ENCODE results near the gene MTRFR.

MTRFR gene

DNA sequence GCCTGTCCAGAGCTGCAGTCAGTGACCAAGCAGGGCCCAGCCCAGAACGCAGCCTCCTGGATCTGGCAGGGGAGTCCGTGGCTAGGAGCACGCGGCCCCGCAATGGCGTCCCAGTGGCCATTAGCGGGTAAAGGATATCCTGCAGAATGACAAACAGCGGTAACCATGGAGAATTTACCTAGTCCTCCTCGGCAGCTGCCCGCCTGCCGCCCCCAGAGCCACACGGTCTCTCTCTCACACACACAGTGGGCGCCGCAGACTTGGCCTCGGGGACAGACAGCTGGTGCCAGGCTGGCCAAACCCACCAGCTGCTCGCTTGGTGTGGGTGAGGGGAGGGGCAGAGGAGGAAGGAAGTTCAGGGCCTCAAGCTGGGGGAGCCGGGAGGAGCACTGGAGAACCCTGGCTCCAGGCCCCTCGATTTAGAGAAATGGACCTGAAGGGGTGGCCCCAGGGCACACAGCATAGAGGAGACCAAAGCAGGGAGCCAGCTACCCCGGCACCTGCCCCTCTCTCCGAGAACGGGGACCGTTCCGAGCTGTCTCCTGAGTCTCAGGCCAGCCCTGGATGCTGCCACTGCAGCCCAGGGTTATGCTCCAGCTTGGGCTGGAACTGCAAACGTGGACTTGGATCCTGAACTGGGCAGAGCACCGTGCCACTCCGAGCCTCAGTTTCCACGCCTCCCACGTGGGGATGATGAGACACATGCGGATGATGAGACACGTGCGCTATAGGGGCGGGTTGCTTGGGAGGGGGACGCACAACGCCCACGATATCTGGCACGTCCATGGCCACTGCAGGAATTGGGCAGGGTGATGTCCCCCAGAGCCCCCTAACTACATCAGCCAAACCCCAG lies 35.0 kb downstream of the MTRFR start:
- TF ChIP-seq, protein P1, sequence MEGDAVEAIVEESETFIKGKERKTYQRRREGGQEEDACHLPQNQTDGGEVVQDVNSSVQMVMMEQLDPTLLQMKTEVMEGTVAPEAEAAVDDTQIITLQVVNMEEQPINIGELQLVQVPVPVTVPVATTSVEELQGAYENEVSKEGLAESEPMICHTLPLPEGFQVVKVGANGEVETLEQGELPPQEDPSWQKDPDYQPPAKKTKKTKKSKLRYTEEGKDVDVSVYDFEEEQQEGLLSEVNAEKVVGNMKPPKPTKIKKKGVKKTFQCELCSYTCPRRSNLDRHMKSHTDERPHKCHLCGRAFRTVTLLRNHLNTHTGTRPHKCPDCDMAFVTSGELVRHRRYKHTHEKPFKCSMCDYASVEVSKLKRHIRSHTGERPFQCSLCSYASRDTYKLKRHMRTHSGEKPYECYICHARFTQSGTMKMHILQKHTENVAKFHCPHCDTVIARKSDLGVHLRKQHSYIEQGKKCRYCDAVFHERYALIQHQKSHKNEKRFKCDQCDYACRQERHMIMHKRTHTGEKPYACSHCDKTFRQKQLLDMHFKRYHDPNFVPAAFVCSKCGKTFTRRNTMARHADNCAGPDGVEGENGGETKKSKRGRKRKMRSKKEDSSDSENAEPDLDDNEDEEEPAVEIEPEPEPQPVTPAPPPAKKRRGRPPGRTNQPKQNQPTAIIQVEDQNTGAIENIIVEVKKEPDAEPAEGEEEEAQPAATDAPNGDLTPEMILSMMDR (conservative IDR thresholded peaks at IDR 0.05; ENCODE audit: low read depth, low read length), result no peak
- no peak overlapping the region for H3K4me3 ChIP-seq (ENCODE audit: low read depth, low read length)
- DNase-seq (ENCODE audit: low read depth), result no peak

DNA sequence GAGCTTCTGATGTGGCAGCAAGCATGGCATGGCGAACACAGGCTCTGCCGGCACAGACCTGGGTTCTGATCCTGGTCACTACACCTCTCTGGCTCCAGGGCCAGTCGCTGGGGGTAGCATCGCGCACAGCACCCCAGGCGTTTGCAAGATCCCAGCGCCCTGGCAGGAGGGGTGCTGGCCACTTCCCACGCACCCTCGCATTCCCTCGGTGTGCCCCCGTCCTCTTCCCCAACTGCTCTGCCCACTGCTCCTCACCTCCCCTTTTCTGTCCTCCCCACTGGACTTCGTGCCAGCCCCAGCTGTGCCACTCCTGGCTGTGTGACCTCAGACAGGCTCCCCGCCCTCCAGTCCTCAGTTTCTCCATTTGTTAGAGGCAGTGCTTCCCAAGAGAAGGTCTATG lies 35.6 kb downstream of the MTRFR start:
- TF ChIP-seq, protein P1 (conservative IDR thresholded peaks at IDR 0.05; ENCODE audit: low read depth, low read length), result no peak
- H3K4me3 ChIP-seq (ENCODE audit: low read depth, low read length), result peak overlapping the region; percentile 82
- DNase-seq (ENCODE audit: low read depth), result no peak

DNA sequence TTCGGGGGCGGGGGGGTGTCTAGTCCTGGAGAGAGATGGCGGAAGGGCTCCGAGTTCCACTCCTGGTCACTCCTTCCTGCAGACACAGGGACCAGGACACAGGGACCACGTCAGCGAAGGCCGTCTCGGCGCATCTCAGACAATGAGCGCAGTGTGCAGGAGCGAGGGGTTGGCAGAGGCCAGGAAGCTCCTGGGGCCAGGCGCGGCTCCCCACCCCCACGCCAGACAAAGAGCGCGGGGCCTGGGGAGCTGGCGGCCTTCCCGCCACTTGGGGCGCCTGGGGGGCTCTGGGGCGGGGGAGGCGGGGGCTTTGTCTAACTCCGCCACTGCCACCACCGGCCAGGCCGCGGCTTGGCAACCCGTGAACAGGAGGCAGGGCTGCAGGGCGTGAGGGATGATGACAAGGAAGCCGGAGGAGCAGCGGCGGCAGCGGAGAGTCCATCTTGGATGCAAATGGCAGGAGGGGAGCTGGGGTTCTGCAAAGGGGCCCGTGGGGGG lies 36.2 kb downstream of the MTRFR start:
- TF ChIP-seq, protein P1 (conservative IDR thresholded peaks at IDR 0.05; ENCODE audit: low read depth, low read length), result peak; percentile 2
- peak; percentile 62 for DNase-seq (ENCODE audit: low read depth)
- H3K4me3 ChIP-seq (ENCODE audit: low read depth, low read length), result peak overlapping the region; percentile 82

DNA sequence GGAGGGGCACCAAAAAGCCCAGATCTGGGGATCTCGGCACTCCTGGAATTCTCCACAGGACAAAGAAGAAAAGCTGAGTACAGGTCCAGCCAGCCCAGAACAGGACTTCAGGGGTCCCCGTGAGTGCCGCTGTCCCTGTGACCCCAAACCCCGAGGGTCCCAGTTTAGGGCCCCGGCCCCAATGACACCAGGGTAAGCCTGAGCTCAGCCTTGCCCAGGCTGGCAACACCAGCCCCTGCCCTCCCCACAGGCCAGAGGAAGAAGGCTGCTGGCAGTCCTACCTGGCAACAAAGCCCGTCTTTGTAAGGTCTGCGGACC lies 36.6 kb downstream of the MTRFR start:
- H3K4me3 ChIP-seq (ENCODE audit: low read depth, low read length), result peak overlapping the region; percentile 82
- TF ChIP-seq, protein P1 (conservative IDR thresholded peaks at IDR 0.05; ENCODE audit: low read depth, low read length), result no peak
- no peak for DNase-seq (ENCODE audit: low read depth)

DNA sequence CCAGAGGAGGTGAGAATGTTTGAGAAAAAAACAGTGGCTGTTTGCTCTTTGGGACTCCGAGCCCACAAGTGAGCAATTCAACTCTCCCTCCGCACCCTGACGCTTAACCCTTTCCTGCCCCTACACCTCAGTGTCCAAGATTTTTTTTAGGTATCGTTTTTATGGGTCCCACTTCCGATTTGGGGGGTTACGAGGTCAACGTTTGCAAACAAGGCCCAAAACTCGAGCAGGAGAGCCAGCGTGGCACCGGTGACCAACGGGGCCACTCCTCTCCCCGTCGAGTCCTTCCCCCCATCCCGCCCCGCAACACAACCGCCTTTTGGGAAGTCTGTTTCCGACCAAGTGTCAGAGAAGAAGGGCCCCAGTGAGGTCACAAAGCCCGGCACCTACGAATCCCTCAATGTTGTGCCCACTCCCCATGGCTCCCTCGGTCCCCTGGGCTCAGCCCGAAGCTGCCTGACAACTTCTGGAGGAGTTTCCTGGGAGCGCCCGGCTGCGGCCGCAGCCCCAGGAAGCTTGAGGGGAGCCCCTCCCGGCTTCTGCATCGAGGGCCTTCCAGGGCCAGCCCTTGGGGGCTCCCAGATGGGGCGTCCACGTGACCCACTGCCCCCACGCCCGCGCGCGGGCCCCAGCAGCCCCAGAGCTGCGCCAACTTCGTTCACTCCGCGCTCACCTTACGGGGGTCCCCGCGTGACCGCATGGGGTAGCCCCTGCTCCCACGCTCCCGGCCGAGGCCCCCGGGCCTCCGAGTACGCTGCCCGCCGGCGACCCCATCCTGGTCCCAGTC lies 37.2 kb downstream of the MTRFR start:
- TF ChIP-seq, protein P1 (conservative IDR thresholded peaks at IDR 0.05; ENCODE audit: low read depth, low read length), result no peak
- peak; percentile 26 for DNase-seq (ENCODE audit: low read depth)
- H3K4me3 ChIP-seq (ENCODE audit: low read depth, low read length), result peak overlapping the region; percentile 82

DNA sequence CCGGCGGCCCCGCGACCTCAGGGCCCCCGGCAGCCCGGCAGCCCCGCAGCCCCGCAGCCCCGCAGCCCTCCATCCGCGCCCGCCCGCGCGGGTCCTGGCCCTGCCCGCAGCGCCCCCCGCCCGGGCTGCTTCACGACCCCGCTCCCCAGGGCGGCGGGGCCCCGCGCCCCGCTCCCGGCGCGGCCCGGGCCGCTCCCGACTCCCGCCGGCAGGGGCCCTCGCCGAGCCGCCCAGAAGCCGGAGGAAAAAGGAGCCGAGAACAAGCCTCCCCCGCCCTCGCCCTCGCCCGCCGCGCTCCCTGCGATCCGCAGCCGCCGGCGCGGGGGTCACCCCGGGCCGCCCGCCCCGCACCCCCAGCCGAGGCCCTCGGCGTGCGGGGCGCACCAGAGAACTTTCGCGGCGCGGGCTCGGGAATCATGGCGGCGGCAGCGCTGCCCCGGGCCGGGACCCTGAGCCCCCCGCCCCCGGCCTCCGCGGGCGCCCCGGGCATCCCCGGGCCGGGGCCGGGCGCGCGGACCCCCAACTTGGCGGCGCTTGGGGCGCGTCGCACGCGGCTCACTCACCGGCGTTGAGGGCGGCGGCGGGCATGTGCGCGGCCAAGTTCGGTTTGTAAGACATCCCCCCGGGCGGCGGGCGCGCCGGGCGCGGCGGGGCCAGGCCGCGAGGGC lies 37.9 kb downstream of the MTRFR start:
- H3K4me3 ChIP-seq (ENCODE audit: low read depth, low read length), result peak overlapping the region; percentile 82
- DNase-seq (ENCODE audit: low read depth), result peak; percentile 63
- TF ChIP-seq, protein P1 (conservative IDR thresholded peaks at IDR 0.05; ENCODE audit: low read depth, low read length), result peak; percentile 48

Data from choroid plexus epithelial cell (primary cell).